Activated naive CD4-positive, alpha-beta T cell treated with anti-CD3 and anti-CD28 coated beads, Interleukin-2, amount 10 ng/mL, durations not matched to agents 7 days and 5 days (primary cell): ENCODE results near the gene APCDD1.

ENCODE experiments used
- CTCF ChIA-PET: fragments of 350-600 bp; sonication (Branson Sonifier 250); formaldehyde crosslinking; loops from one replicate; lab custom pipeline; 2021; ENCODE audit warnings: antibody characterized with exemption; lab: Charles Lee
- DNase-seq: peaks from one replicate; pipeline ENCODE4 v3.0.0-alpha.2; 2020
- H3K27ac Mint-ChIP-seq: one replicate; pipeline ENCODE4 v1.8.0; 2021; ENCODE audit warnings: mild to moderate bottlenecking, moderate library complexity, mixed read lengths
- H3K27me3 Mint-ChIP-seq: one replicate; pipeline ENCODE4 v1.8.0; 2021; ENCODE audit warnings: mild to moderate bottlenecking, mixed read lengths
- H3K36me3 Mint-ChIP-seq: one replicate; pipeline ENCODE4 v1.8.0; 2021; ENCODE audit warnings: mixed read lengths
- H3K4me1 Mint-ChIP-seq: one replicate; pipeline ENCODE4 v1.8.0; 2021; ENCODE audit warnings: mixed read lengths
- H3K4me3 Mint-ChIP-seq: one replicate; pipeline ENCODE4 v1.8.0; 2021; ENCODE audit warnings: mild to moderate bottlenecking, moderate library complexity, mixed read lengths
- H3K9me3 Mint-ChIP-seq: one replicate; pipeline ENCODE4 v1.8.0; 2021; ENCODE audit warnings: mixed read lengths

The APCDD1 gene

GRCh38 chr18:10453806-10454680 lies at the start of gene APCDD1:
Gene APCDD1, plus strand, starts transcription at chr18:10454635. Its CDS starts 347 bp downstream, at chr18:10454982.
- peaks cover 44% of the 10 kb centered on the region for H3K27me3 Mint-ChIP-seq
- peaks cover 4% of the 10 kb centered on the region for H3K4me1 Mint-ChIP-seq
- CTCF ChIA-PET = no interaction called here
- peak within 1 kb of the TSS; percentile 15 for H3K4me3 Mint-ChIP-seq
- H3K9me3 Mint-ChIP-seq = no peaks in the 10 kb centered on the region
- H3K27ac Mint-ChIP-seq = no peak within 1 kb of the TSS
- no peaks in the 10 kb centered on the region for H3K36me3 Mint-ChIP-seq
- DNase-seq = no peak

DNA sequence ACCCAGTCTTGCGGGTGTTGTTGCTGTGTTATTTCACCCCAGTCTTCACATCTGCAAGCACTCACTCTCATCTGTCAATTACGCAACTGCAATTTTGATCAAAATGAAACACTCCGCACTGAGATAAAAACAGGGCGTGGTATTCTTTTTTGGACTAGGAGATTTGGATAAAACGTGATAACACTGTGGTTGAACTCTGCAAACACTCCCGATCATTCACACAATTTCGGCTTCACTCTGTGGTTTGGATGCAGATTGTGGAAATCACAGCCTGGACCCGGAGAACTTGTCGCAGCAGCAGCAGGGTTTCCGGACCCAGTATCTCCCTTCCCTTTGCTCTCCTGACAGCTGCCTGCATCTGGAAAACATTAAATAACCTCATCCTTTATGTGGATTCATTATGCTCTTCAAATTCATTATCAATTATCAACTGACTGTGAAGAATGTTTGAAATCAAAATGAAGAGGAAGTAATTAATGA lies 49.4 kb upstream of the APCDD1 start:
- Mint-ChIP-seq H3K27ac (no peak overlapping the region), H3K9me3 (no peaks in the 10 kb centered on the region), H3K36me3 (no peaks in the 10 kb centered on the region), H3K27me3 (peaks cover 18% of the 10 kb centered on the region), H3K4me1 (no peaks in the 10 kb centered on the region), H3K4me3 (no peak overlapping the region)
- no peak for DNase-seq
- CTCF ChIA-PET = no interaction called here

GRCh38 chr18:10405816-10406663 lies 48.4 kb upstream of the APCDD1 start:
- Mint-ChIP-seq H3K27ac (no peak overlapping the region), H3K27me3 (peaks cover 13% of the 10 kb centered on the region), H3K9me3 (no peaks in the 10 kb centered on the region), H3K4me3 (no peak overlapping the region), H3K4me1 (no peaks in the 10 kb centered on the region), H3K36me3 (no peaks in the 10 kb centered on the region)
- DNase-seq = no peak
- CTCF ChIA-PET = no interaction called here

GRCh38 chr18:10408131-10408530 lies 46.3 kb upstream of the APCDD1 start:
- Mint-ChIP-seq H3K36me3 (no peaks in the 10 kb centered on the region), H3K27ac (no peak overlapping the region), H3K9me3 (no peaks in the 10 kb centered on the region), H3K4me1 (no peaks in the 10 kb centered on the region), H3K4me3 (no peak overlapping the region), H3K27me3 (peaks cover 13% of the 10 kb centered on the region)
- no peak for DNase-seq
- CTCF ChIA-PET = no interaction called here

GRCh38 chr18:10409041-10409440 lies 45.4 kb upstream of the APCDD1 start:
- Mint-ChIP-seq H3K27me3 (peaks cover 13% of the 10 kb centered on the region), H3K36me3 (no peaks in the 10 kb centered on the region), H3K4me3 (no peak overlapping the region), H3K9me3 (no peaks in the 10 kb centered on the region), H3K27ac (no peak overlapping the region), H3K4me1 (no peaks in the 10 kb centered on the region)
- DNase-seq = no peak
- CTCF ChIA-PET = no interaction called here

GRCh38 chr18:10410472-10411308 lies 43.7 kb upstream of the APCDD1 start:
- no peak for DNase-seq
- Mint-ChIP-seq H3K27ac (no peak overlapping the region), H3K9me3 (peaks cover 2% of the 10 kb centered on the region), H3K27me3 (peaks cover 9% of the 10 kb centered on the region), H3K4me1 (no peaks in the 10 kb centered on the region), H3K36me3 (no peaks in the 10 kb centered on the region), H3K4me3 (no peak overlapping the region)
- CTCF ChIA-PET = no interaction called here

DNA sequence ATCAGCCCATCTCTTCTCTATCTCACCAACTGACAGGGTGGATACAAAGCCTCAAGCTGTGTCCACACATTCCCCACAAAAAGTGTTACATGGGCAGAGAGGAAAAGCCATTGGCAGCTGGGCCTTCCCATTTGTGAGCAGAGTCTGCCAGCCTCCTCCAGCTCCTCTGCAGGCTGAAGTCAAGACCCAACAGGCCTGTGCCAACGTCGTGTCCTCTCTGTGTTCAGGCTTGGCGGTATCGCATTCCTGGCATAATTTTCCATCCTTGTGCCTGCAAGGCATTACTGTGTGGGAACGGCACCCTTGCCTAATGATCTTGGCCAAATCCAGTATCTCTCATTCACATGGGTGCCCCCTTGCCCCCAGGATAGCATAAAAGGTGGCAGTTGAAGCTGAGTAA lies 41.5 kb upstream of the APCDD1 start:
- Mint-ChIP-seq H3K4me3 (no peak overlapping the region), H3K36me3 (no peaks in the 10 kb centered on the region), H3K27me3 (no peaks in the 10 kb centered on the region), H3K27ac (no peak overlapping the region), H3K4me1 (no peaks in the 10 kb centered on the region), H3K9me3 (peaks cover 2% of the 10 kb centered on the region)
- DNase-seq = no peak
- CTCF ChIA-PET = no interaction called here

- no peak for DNase-seq
- H3K4me1 Mint-ChIP-seq = no peaks in the 10 kb centered on the region
- H3K27ac Mint-ChIP-seq = no peak overlapping the region
- no peaks in the 10 kb centered on the region for H3K36me3 Mint-ChIP-seq
- no peak overlapping the region for H3K4me3 Mint-ChIP-seq
- H3K27me3 Mint-ChIP-seq = no peaks in the 10 kb centered on the region
- peaks cover 2% of the 10 kb centered on the region for H3K9me3 Mint-ChIP-seq
- CTCF ChIA-PET = no interaction called here
Observed at GRCh38 chr18:10413722-10414121, 40.7 kb upstream of the APCDD1 start.

GRCh38 chr18:10414293-10414842 lies 40.1 kb upstream of the APCDD1 start:
- H3K36me3 Mint-ChIP-seq = no peaks in the 10 kb centered on the region
- CTCF ChIA-PET = no interaction called here
- H3K4me3 Mint-ChIP-seq = no peak overlapping the region

DNA sequence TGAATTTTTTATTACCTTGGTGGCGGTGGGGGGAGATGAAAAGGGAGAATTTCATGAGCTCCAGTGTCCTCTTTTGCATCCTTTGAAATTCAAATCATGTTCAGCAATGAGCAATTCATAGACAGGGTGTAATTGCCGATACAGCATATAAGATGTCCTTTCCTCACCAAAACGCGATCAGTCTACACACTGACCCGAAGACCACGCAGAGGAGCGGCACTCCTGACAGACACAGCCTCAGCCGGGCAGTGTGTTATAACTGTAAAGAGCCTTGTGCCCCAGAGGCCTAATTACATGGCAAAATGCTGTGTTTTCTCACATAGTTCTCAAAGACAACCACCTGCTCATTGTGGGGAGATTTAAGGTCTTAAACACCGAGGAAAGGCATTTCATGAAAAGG lies 38.4 kb upstream of the APCDD1 start:
- H3K4me1 Mint-ChIP-seq = no peaks in the 10 kb centered on the region
- no peak overlapping the region for H3K4me3 Mint-ChIP-seq
- peaks cover 2% of the 10 kb centered on the region for H3K9me3 Mint-ChIP-seq
- H3K36me3 Mint-ChIP-seq = no peaks in the 10 kb centered on the region
- H3K27ac Mint-ChIP-seq = no peak overlapping the region
- CTCF ChIA-PET = no interaction called here
- no peaks in the 10 kb centered on the region for H3K27me3 Mint-ChIP-seq
- no peak for DNase-seq

More at GRCh38 chr18:10414293-10414842, 40.1 kb upstream of the APCDD1 start:
- peaks cover 2% of the 10 kb centered on the region for H3K9me3 Mint-ChIP-seq
- no peaks in the 10 kb centered on the region for H3K27me3 Mint-ChIP-seq
- no peaks in the 10 kb centered on the region for H3K4me1 Mint-ChIP-seq
- H3K27ac Mint-ChIP-seq = no peak overlapping the region
- no peak for DNase-seq

DNA sequence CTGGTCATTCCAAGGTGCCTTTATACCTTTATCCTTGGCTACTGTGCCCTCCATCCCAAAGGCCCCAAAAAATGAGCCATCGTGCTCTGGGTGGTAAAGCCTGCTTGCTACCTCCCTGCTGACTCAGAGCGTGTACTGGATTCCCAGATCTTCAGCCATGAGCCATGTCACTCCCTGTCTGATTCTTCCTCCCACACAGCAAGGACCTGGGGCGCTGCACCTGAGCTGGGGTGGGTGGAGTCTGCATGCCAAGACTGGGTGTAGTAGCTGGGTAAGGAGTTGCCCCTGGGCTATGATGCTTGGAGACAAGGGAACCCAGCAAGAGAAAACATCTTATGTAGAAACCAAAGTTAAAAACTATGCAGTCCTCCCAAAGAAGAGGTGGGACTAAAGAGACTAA lies 37.2 kb upstream of the APCDD1 start:
- H3K9me3 Mint-ChIP-seq = peaks cover 2% of the 10 kb centered on the region
- CTCF ChIA-PET = no interaction called here
- DNase-seq = no peak
- H3K4me3 Mint-ChIP-seq = no peak overlapping the region
- no peak overlapping the region for H3K27ac Mint-ChIP-seq
- H3K27me3 Mint-ChIP-seq = peaks cover 3% of the 10 kb centered on the region
- no peaks in the 10 kb centered on the region for H3K4me1 Mint-ChIP-seq
- no peaks in the 10 kb centered on the region for H3K36me3 Mint-ChIP-seq

DNA sequence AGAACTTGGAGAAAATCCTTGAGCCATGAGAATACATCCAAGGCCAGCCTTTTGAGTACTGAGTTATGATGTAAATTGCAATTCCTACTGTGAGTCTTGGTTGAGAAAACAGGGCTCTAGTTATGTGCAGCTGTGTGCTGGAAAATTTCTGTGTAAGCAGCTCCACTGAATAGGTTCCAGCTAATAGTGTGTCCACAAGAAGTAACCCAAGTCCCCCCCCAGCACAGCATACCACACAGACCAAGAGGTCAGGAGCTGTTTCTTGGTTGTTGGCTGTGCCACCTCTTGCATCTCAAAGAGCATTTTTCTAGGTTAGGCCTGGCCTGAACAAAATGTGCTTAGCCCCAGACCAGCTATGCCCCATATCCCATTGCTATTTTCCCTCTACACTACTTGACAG lies 36.8 kb upstream of the APCDD1 start:
- Mint-ChIP-seq H3K4me3 (no peak overlapping the region), H3K27me3 (peaks cover 3% of the 10 kb centered on the region), H3K9me3 (peaks cover 2% of the 10 kb centered on the region), H3K36me3 (no peaks in the 10 kb centered on the region), H3K27ac (no peak overlapping the region), H3K4me1 (no peaks in the 10 kb centered on the region)
- CTCF ChIA-PET = no interaction called here
- DNase-seq = no peak

GRCh38 chr18:10418836-10419235 lies 35.6 kb upstream of the APCDD1 start:
- DNase-seq = no peak
- Mint-ChIP-seq H3K27me3 (peaks cover 3% of the 10 kb centered on the region), H3K36me3 (no peaks in the 10 kb centered on the region), H3K27ac (no peak overlapping the region), H3K4me1 (no peaks in the 10 kb centered on the region), H3K9me3 (peaks cover 2% of the 10 kb centered on the region), H3K4me3 (no peak overlapping the region)
- CTCF ChIA-PET = no interaction called here
